Hepatocyte (in vitro differentiated cells): Measurements from ENCODE around the gene SLC45A2. TPM values are rescaled to one million over a fixed set of nuclear protein-coding genes. Genes with fewer than 3 reads are reported as not detected.

Source experiments
- DNase-seq: peaks from one replicate; pipeline ENCODE4 v3.0.0-alpha.2; 2016; ENCODE audit warnings: low spot score
- H2AFZ ChIP-seq: fragments of 200-600 bp; sonication (generic); 2 replicates; pipeline ENCODE4 v1.6.0; 2016; ENCODE audit warnings: antibody characterized with exemption, mild to moderate bottlenecking
- H3K27ac ChIP-seq: fragments of 200-600 bp; sonication (generic); 2 replicates; pipeline ENCODE4 v1.5.1; 2016; ENCODE audit warnings: mild to moderate bottlenecking
- H3K27me3 ChIP-seq: fragments of 200-600 bp; sonication (generic); 2 replicates; pipeline ENCODE4 v1.6.1; 2016
- H3K36me3 ChIP-seq: fragments of 200-600 bp; sonication (generic); replicated peaks from 2 replicates; pipeline ENCODE4 v1.5.1; 2016; ENCODE audit warnings: low read depth; ENCODE audit not compliant: insufficient read depth
- H3K4me1 ChIP-seq: fragments of 200-600 bp; sonication (generic); 2 replicates; pipeline ENCODE4 v1.5.1; 2016; ENCODE audit warnings: mild to moderate bottlenecking, moderate library complexity; ENCODE audit not compliant: insufficient read depth
- H3K4me2 ChIP-seq: fragments of 200-600 bp; sonication (generic); 2 replicates; pipeline ENCODE4 v1.6.0; 2016
- H3K4me3 ChIP-seq: fragments of 200-600 bp; sonication (generic); 2 replicates; pipeline ENCODE4 v1.5.1; 2016; ENCODE audit warnings: mild to moderate bottlenecking
- H3K79me2 ChIP-seq: fragments of 200-600 bp; sonication (generic); 2 replicates; pipeline ENCODE4 v1.6.0; 2017; ENCODE audit warnings: mild to moderate bottlenecking
- H3K9me2 ChIP-seq: fragments of 200-600 bp; sonication (generic); replicated peaks from 2 replicates; pipeline ENCODE4 v1.6.0; 2017; ENCODE audit warnings: mild to moderate bottlenecking; ENCODE audit not compliant: insufficient read depth
- H3K9me3 ChIP-seq: fragments of 200-600 bp; sonication (generic); 2 replicates; pipeline ENCODE4 v1.5.1; 2016; ENCODE audit warnings: low read depth, mild to moderate bottlenecking
- H4K20me1 ChIP-seq: fragments of 200-600 bp; sonication (generic); 2 replicates; pipeline ENCODE4 v1.6.0; 2016; ENCODE audit warnings: mild to moderate bottlenecking; ENCODE audit not compliant: insufficient read depth, poor library complexity, severe bottlenecking
- EZH2 ChIP-seq: fragments of 200-600 bp; sonication (generic); IDR thresholded peaks from 2 replicates; pipeline ENCODE4 v1.6.1; 2016; ENCODE audit warnings: antibody characterized with exemption, mild to moderate bottlenecking, borderline replicate concordance
- EZH2phosphoT487 ChIP-seq: fragments of 200-600 bp; sonication (generic); IDR thresholded peaks from one replicate; pipeline ENCODE4 v1.6.1; 2018; ENCODE audit warnings: antibody characterized with exemption, mild to moderate bottlenecking, low read depth, moderate library complexity; ENCODE audit not compliant: unreplicated experiment, severe bottlenecking
- WGBS: methylation state at CpG from one replicate; pipeline ENCODE4 v1.1.6; 2016; ENCODE audit warnings: low lambda C conversion rate; ENCODE audit errors: missing lambda C conversion rate; 5-methylcytosine and 5-hydroxymethylcytosine counted together
- polyA plus RNA-seq: library from polyadenylated mRNA; unstranded; fragments of >200 nt; fragmentation: Nextera tagmentation; extraction: Ambion mirVana; gene quantifications from 2 replicates; pipeline ENCODE4 v1.2.1, GENCODE V29; 2016
- total RNA-seq: library from RNA; depleted of rRNA; stranded (reverse); fragments of >200 nt; gene quantifications from 2 replicates; pipeline ENCODE4 v1.2.3, GENCODE V29; 2014
- TF ChIP-seq, protein P1 (sequence below): fragments of 200-600 bp; sonication (generic); IDR thresholded peaks from 2 replicates; pipeline ENCODE4 v1.5.1; 2016; ENCODE audit warnings: antibody characterized with exemption, mild to moderate bottlenecking; ENCODE audit not compliant: poor library complexity

The SLC45A2 gene
- total and polyA plus RNA-seq, 2 experiments from 2014 or later: 1.4 to 1.8 TPM

DNA sequence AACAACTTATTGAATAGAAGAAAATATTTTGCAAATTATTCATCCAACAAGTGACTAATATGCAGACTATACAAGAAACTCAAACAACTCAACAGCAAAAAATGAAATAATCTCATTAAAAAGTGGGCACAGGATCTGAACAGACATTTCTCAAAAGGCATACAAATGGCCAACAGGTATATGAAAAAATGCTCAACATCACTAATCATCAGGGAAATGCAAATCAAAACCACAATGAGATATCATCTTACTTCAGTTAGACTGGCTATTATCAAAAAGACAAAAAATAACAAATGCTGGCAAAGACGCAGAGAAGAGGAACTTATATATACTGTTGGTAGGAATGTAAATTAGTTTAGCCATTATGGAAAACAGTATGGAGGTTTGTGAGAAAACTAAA, 25.1 kb upstream of the SLC45A2 start:
- Histone ChIP-seq H4K20me1 (no peaks in the 10 kb centered on the region), H3K79me2 (peaks cover 26% of the 10 kb centered on the region), H2AFZ (no peak overlapping the region), H3K9me2 (no peaks in the 10 kb centered on the region), H3K4me1 (peaks cover 29% of the 10 kb centered on the region), H3K36me3 (no peaks in the 10 kb centered on the region), H3K27ac (peak overlapping the region; percentile 94), H3K9me3 (no peaks in the 10 kb centered on the region), H3K27me3 (no peaks in the 10 kb centered on the region), H3K4me3 (no peak overlapping the region), H3K4me2 (peak overlapping the region; percentile 91)
- DNase-seq: no peak
- 54% methylated on average over 1 of the region's 1 CpG for WGBS
- TF ChIP-seq EZH2 (no peak), EZH2phosphoT487 (no peak)
- TF ChIP-seq, protein P1, sequence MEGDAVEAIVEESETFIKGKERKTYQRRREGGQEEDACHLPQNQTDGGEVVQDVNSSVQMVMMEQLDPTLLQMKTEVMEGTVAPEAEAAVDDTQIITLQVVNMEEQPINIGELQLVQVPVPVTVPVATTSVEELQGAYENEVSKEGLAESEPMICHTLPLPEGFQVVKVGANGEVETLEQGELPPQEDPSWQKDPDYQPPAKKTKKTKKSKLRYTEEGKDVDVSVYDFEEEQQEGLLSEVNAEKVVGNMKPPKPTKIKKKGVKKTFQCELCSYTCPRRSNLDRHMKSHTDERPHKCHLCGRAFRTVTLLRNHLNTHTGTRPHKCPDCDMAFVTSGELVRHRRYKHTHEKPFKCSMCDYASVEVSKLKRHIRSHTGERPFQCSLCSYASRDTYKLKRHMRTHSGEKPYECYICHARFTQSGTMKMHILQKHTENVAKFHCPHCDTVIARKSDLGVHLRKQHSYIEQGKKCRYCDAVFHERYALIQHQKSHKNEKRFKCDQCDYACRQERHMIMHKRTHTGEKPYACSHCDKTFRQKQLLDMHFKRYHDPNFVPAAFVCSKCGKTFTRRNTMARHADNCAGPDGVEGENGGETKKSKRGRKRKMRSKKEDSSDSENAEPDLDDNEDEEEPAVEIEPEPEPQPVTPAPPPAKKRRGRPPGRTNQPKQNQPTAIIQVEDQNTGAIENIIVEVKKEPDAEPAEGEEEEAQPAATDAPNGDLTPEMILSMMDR: no peak

DNA sequence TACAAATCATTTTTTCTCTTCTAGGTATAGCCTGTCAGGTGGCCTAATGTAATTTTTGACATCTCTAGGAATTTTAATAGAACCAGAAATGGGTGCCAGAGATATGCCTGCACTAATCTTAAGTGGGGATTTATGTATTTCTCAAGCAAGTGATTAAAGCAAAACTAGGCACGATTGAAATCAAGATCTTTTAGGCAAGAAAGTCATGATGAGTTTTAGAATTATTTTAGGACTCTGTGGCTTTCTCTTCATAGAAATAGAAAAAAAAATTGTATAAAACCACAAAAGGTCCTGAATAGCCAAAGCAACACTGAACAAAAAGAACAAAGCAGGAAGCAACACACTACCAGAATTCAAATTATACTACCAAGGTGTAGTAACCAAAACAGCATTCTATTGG, 24.3 kb upstream of the SLC45A2 start:
- WGBS: 4% methylated on average over 1 of the region's 1 CpG
- H2AFZ ChIP-seq: peak overlapping the region; percentile 72
- H3K36me3 ChIP-seq: no peaks in the 10 kb centered on the region
- H3K27ac ChIP-seq: peak overlapping the region; percentile 94
- no peaks in the 10 kb centered on the region for H3K9me3 ChIP-seq
- H3K27me3 ChIP-seq: no peaks in the 10 kb centered on the region
- no peaks in the 10 kb centered on the region for H3K9me2 ChIP-seq
- DNase-seq: no peak
- peaks cover 27% of the 10 kb centered on the region for H3K4me1 ChIP-seq
- peaks cover 33% of the 10 kb centered on the region for H3K79me2 ChIP-seq
- TF ChIP-seq EZH2: no peak
- TF ChIP-seq, protein P1: no peak
- peak overlapping the region; percentile 68 for H3K4me3 ChIP-seq
- peak overlapping the region; percentile 91 for H3K4me2 ChIP-seq
- no peaks in the 10 kb centered on the region for H4K20me1 ChIP-seq

DNA sequence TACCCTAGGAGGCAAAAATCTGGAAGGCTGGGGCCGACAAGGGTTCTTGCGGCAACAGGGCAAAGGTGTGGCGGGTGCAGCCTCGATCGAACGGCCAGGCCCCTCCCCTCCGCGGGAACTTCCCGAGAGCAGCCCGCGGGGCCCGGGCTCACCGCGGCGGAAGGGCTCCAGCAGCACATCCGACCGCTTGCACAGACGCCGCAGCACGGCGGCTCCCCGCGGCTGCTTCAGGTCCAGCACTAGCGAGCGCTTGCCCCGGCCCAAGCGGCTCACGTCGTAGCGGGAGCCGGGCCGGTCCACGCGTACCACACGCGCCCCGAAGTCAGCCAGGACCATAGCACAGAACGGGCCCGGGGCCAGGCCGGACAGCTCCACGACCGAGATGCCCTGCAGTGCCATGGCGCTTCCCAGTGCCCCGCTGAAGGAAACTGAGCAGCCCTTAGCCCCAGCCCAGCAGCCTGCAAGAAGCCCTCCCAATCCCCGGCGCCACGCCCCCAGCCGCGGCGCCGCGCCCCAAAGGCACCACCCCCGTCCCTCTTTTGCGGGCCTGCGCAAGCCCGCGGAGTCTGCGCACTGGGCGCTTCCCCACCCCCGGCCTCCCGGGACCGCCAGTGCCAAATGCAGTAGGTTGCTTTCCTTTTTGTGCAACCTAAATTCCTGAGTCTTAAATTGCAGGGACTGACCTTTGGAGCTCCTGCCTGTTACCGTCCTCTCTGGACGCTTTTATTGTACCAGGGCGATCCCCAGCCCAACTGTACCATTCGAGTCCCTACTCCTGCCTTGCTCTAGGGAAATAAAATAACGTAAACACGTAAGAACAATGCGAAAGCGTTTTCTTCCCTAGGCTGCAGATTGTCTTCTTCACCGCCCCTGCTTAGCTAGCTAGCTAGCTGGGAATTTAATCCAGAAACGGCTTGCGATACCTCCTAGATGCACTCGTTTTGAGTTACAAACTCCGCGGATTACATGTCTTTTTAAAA, 23.4 kb upstream of the SLC45A2 start, which contains the start of gene AMACR:
Gene AMACR, minus strand, starts transcription at position 430 of the 980 bp plus-strand sequence. Its CDS starts 31 bp downstream, at position 399.
- H3K27ac ChIP-seq: peak within 1 kb of the TSS; percentile 94
- H3K4me3 ChIP-seq: peak within 1 kb of the TSS; percentile 75
- under 1% methylated on average over 68 of the region's 76 CpGs for WGBS
- TF ChIP-seq EZH2 (no peak), EZH2phosphoT487 (no peak)
- TF ChIP-seq, protein P1: no peak
- DNase-seq: peak; percentile 95
- peak within 1 kb of the TSS; percentile 91 for H3K4me2 ChIP-seq
- H3K27me3 ChIP-seq: no peaks in the 10 kb centered on the region
- peaks cover 42% of the 10 kb centered on the region for H3K79me2 ChIP-seq
- no peaks in the 10 kb centered on the region for H3K36me3 ChIP-seq
- H2AFZ ChIP-seq: peak within 1 kb of the TSS; percentile 95
- peaks cover 27% of the 10 kb centered on the region for H3K4me1 ChIP-seq
- H4K20me1 ChIP-seq: no peaks in the 10 kb centered on the region
- H3K9me2 ChIP-seq: no peaks in the 10 kb centered on the region
- no peaks in the 10 kb centered on the region for H3K9me3 ChIP-seq
